Activated CD4-positive, alpha-beta T cell treated with anti-CD3 and anti-CD28 coated beads for 1 hour (primary cell): ENCODE results near the gene STOM.
"Not testable (repeated sequence)": the region's sequence is repeated elsewhere in the genome, so short reads cannot be mapped to it uniquely, and the experiment has no call there.

Source experiments
- DNase-seq: peaks from one replicate; pipeline ENCODE4 v3.0.0-alpha.2; 2020

STOM gene

GRCh38 chr9:121298689-121299466 is 71.2 kb downstream of the STOM start:
- DNase-seq = no peak

DNA sequence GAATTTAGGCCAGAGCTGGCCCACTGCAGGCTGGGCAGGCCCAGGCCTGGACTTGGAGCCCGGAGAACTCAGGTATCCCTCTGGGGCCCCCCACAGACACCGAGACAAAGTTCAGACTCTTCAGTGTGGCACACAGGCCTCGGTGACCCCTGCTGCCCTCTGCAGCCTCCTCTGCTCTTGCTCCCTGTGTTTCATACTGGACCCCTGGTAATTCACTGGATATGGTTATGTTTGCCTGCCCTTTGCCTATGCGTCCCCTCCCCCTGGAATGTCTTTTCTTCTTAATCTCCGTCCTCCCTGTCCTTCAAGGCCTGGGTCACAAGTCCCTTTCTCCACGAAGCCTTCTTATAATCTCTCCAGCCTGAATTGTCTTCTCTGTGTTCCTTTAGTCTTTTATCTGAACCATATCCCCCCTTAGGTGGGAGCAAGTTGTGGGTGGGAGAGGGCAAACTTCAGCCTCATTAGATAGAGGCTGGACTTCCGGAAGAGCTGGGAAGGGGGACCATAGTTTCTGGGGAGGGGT is 72.0 kb downstream of the STOM start:
- no peak for DNase-seq

GRCh38 chr9:121297389-121297788 is 72.7 kb downstream of the STOM start:
- DNase-seq = no peak

DNA sequence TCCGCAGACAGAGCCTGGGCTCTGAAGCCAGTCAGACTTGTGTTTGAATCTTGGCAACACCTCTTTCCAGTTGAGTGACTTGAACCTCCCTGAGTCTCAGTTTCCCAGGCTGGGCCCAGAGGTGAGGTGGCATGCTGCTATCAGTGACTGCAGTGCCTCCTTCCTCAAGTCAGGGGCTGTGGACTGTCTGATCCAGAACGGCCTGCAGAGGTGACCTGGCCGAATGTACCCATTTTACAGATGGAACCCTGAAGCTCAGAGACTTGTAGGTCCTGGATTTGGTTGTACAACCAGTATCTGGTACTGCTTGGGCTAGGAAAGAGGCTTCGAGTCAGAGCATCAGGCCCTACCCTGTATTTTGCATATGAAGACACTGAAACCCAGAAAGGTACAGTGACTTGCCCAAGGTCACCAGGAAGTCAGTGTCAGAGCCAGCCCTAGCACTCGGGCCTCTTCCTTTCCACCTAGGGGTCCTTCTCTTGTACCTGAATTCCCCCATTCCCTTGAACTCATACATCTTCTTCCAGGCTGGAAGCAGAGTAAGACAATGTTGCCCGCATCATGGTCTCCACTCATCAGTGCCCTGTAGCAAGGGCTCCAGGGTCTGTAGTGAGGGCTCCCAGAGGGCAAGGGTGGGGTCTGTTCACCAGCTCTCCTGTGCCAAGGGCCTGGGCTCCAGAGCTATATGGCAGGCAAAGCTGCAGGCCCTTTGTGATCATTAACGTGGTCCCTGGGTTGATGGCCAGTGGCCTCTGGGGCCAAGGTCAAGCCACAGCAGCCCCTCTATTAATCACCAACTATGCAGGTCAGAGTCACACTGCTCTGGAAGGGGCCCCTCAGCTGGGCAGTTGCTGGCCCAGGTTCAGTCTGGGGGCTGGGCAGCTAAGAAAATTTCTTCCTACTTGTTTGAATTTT is 73.6 kb downstream of the STOM start:
- no peak for DNase-seq

DNA sequence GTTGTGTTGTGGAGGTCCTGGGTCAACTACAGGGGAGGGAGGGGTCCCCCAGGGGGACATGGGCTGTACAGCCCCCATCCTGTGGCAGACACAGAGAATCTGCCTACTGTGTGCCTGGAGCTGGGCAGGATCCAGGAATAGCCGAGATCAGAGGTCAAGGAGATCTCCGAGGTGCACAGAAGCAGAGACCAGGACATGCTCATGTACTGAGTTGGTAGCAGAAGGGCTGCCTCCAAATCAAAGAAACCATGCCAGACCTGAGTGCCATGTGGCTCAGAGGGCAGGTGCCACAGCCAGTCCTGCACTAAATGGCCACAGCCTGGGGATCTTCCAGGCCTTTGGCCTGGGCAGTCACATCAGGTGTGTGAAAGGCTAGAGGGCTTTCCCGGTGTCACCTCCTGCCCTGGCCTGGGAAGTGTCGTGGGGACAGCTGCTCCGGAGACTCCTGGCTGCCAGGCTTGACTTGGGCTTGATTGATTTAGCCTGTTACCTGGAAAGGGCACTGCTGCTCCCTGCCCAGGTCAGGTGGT is 74.3 kb downstream of the STOM start:
- no peak for DNase-seq

DNA sequence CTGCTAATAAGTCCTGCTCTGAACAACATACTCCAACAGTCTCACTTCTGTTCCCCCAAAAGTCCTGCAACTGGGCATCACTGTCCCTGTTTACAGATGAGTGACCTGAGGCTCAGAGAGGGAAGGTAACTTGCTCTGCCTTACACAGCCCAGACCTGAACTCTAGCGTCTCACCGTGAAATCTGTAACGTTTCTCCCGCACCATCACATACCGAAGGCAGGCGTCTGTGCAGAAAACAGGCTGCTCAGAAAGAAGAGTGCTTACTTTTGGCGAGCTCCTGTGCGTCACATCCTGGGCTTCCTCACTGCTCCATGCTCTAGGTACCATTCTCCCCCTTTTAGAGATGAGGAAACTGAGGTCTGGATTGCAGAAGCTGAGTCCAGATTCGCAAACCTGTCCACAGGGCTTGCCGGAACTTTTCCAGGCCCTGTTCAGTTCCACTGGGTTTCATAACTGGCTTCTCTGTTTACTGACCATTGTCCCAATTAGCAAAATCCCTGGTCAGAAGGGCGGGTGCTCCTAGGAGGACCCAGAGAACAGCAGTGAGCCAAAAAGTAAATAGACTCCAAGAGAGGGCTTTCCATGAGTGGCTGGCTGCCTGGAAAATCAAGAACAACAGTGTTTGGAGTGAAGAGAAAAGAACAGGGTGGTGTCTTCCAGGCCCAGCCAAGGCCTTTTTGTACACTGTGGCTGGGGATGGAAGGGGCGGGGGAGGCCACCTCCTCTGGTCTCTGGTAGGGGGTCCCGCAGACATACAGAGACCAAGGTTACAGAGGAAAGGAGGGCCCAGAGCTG is 75.0 kb downstream of the STOM start:
- DNase-seq = no peak

DNA sequence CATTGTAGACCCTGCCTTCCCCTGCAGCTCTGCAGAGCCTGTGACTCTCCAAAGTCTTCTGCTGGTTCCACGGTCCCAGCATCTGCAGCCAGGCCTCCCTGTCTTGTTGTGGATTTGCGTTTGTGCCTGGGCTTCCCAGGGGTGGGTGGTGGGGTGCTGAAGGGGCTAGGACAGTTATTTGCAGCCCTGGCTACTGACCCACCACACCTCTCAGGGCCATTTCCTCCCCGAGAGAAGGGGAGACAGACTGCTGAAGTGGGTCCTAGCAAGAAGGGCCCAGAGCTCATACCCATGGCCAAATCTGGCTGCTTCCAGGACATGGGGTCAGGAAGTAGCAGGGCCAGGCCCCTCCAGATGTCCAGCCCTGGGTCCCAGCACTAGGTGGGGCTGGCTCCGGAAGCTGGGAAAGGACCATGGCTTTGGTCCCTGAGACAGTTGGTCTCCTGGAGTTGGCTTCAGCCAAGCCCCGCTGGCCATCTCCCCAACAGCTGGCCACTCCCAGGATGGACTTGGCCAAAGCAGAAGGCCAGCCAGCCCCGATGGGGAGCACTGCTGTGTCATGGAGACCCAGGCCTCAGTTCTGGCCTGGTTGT is 75.8 kb downstream of the STOM start:
- no peak for DNase-seq

DNA sequence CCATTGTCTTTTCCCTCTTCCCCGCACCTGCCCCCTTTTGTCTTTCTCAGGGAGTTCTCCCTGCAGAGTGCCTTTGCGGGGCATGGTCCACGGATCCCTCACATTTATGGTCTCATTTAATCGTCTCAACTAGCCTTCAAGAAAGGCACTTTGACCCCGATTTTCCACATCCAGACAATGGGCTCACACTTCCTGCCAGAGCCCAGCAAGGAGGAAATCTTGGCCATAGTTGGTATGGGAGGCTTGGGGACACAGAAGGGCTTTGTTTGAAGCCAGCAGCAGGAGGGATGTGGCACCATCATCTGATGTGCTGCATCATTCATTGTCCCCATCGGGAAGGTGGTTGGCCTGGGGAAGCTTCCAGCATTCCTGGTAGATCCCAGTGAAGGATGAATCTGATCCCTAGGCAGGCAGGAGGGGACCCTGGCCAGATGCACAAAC is 77.2 kb downstream of the STOM start:
- DNase-seq = no peak

- DNase-seq = no peak
These were observed 78.0 kb downstream of the STOM start for GRCh38 chr9:121292051-121292450.

DNA sequence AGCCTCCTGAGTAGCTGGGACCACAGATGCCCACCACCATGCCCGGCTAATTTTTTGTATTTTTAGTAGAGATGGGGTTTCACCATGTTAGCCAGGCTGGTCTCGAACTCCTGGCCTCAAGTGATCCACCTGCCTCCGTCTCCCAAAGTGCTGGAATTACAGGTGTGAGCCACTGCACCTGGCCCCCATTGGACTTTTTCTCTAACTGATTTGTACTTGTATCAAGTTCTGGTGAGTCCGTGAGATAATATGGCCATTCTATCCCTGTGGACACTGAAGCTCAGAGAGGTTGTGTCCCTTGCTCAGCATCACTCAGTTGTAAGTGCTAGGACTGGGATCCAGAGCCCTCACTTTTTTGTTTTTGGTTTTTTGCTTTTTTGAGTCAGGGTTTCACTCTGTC is 78.5 kb downstream of the STOM start:
- not testable (repeated sequence) for DNase-seq

DNA sequence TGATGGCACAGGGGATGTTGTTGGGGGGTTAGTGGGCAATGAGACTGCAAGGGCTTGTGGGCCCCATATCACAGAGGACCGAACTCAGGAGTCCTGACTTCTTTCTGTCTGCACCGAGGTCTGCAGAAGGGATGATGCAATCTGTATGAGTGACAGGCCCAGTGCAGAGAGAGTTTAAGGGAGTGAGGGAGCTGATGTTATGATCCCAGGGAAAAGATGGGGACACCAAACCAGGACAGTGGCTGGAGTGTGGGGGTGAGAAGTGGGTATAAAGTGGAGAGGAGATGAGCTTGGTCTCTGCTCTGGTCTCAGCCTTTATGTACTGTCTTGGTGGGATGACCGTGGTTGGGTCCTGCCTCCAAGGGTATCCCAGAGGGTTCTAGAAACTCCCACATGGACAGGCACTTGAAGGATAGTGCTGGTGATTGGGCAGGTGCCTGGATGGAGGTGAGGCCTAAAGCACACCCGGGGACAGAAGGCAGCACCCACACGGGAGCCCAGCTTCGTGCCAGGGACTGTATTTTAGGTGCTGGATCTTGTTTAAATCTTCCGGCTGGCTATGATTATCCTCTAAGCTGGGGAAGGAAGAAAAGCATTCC is 80.2 kb downstream of the STOM start:
- no peak for DNase-seq

- DNase-seq = no peak
These were observed 80.9 kb downstream of the STOM start for GRCh38 chr9:121289026-121289771.
